Panc1 (cell line): ENCODE data around the gene ZFAND3. TPM values are rescaled to one million over a fixed set of nuclear protein-coding genes. Genes with fewer than 3 reads are reported as not detected.

ENCODE experiments used
- ATAC-seq: fragments of 200-7000 bp; cut with Tn5 transposase; 2 replicates; pipeline ENCODE4 v1.9.1; 2020; ENCODE audit warnings: mild to moderate bottlenecking, moderate library complexity
- BruUV-seq: library from RNA; stranded (reverse); fragments of 400-500 nt; replicated peaks from 2 replicates; lab custom pipeline; 2021; lab: Mats Ljungman, UMichigan
- CTCF ChIA-PET: fragments of 300-600 bp; sonication (Branson Sonifier 250); formaldehyde crosslinking; loops from one replicate; lab custom pipeline; 2022; ENCODE audit warnings: antibody characterized with exemption; lab: Charles Lee
- POLR2A ChIA-PET: fragments of 300-600 bp; sonication (Branson Sonifier 250); formaldehyde crosslinking; loops from one replicate; lab custom pipeline; 2022; ENCODE audit warnings: antibody characterized with exemption; lab: Charles Lee
- DNase-seq: peaks from one replicate; pipeline ENCODE4 v3.0.0-alpha.2; 2010; ENCODE audit warnings: low read depth, low spot score
- H3K27ac ChIP-seq: 2 replicates; pipeline ENCODE4 v1.5.1; 2011; ENCODE audit warnings: mild to moderate bottlenecking, low read length, inconsistent platforms
- H3K27me3 ChIP-seq: fragments of 200-500 bp; sonication (Bioruptor generic); 2 replicates; pipeline ENCODE4 v1.6.0; 2014; ENCODE audit warnings: low read length, inconsistent platforms; ENCODE audit not compliant: control insufficient read depth, insufficient read depth
- H3K36me3 ChIP-seq: fragments of 200-500 bp; sonication (Bioruptor generic); 2 replicates; pipeline ENCODE4 v1.5.1; 2014; ENCODE audit warnings: inconsistent platforms, mild to moderate bottlenecking, low read length, moderate library complexity; ENCODE audit not compliant: control insufficient read depth, insufficient read depth
- H3K4me1 ChIP-seq: 2 replicates; pipeline ENCODE4 v1.5.1; 2011; ENCODE audit warnings: inconsistent platforms, mild to moderate bottlenecking, low read length, moderate library complexity; ENCODE audit not compliant: control insufficient read depth, insufficient read depth
- H3K4me3 ChIP-seq, 2 experiments: 2 replicates each; pipeline ENCODE4 v1.5.1; 2011 to 2012; ENCODE audit warnings: low read depth in 2 of 2, low read length in 2 of 2, mild to moderate bottlenecking in 2 of 2, inconsistent platforms in 1 of 2, moderate library complexity in 1 of 2
- H3K9me3 ChIP-seq: fragments of 200-500 bp; sonication (Bioruptor generic); 2 replicates; pipeline ENCODE4 v1.5.1; 2014; ENCODE audit warnings: low read depth, mild to moderate bottlenecking, inconsistent platforms, low read length, moderate library complexity; ENCODE audit not compliant: control insufficient read depth, insufficient read depth
- POLR2AphosphoS5 ChIP-seq: IDR thresholded peaks from 2 replicates; pipeline ENCODE4 v1.6.1; 2012; ENCODE audit warnings: mild to moderate bottlenecking, low read depth, low read length, moderate library complexity
- SIN3A ChIP-seq: IDR thresholded peaks from 2 replicates; pipeline ENCODE4 v1.6.1; 2012; ENCODE audit warnings: low read depth, mild to moderate bottlenecking, low read length, moderate library complexity, borderline replicate concordance; ENCODE audit not compliant: insufficient read depth
- TCF7L2 ChIP-seq: IDR thresholded peaks from 2 replicates; pipeline ENCODE4 v1.6.1; 2011; ENCODE audit warnings: mild to moderate bottlenecking, low read depth, low read length, inconsistent platforms
- in situ Hi-C: cut with HindIII; loops from 2 replicates; pipeline ENCODE4 v1.10.0; 2016; ENCODE audit warnings: low sequenced_read_pairs, low pct_unique_long_range_greater_than_20kb
- intact Hi-C: fragments of 100-400 bp; cut with micrococcal nuclease; formaldehyde crosslinking; loops from one replicate; pipeline ENCODE4 v1.10.0; 2022; ENCODE audit not compliant: unreplicated experiment
- total RNA-seq: library from RNA; stranded (reverse); gene quantifications from one replicate; pipeline ENCODE4 v1.2.1, GENCODE V29; 2021; ENCODE audit not compliant: unreplicated experiment
- TF ChIP-seq, protein P1 (sequence below): fragments of 450-650 bp; IDR thresholded peaks from 2 replicates; pipeline ENCODE4 v1.5.1; 2017; ENCODE audit warnings: mild to moderate bottlenecking
- TF ChIP-seq, protein P2 (sequence below), 2 experiments: IDR thresholded peaks; 2 replicates each; pipeline ENCODE4 v1.6.1; 2011 to 2012; ENCODE audit warnings: low read depth in 2 of 2, control low read depth in 1 of 2, low read length in 1 of 2, mild to moderate bottlenecking in 1 of 2, moderate library complexity in 1 of 2; ENCODE audit not compliant: insufficient read depth in 1 of 2

ZFAND3 gene
- total RNA-seq, 1 experiment from 2014 or later: 95.9 TPM

- DNase-seq (no peak), ATAC-seq (no peak)
- no peak overlapping the region for H3K27ac ChIP-seq
- no peaks in the 10 kb centered on the region for H3K27me3 ChIP-seq
- intact Hi-C loops (no loop called here), in situ Hi-C loops (no loop called here)
- no peaks in the 10 kb centered on the region for H3K9me3 ChIP-seq
- TF ChIP-seq POLR2AphosphoS5 (no peak), TCF7L2 (no peak), SIN3A (no peak)
- TF ChIP-seq, protein P1, sequence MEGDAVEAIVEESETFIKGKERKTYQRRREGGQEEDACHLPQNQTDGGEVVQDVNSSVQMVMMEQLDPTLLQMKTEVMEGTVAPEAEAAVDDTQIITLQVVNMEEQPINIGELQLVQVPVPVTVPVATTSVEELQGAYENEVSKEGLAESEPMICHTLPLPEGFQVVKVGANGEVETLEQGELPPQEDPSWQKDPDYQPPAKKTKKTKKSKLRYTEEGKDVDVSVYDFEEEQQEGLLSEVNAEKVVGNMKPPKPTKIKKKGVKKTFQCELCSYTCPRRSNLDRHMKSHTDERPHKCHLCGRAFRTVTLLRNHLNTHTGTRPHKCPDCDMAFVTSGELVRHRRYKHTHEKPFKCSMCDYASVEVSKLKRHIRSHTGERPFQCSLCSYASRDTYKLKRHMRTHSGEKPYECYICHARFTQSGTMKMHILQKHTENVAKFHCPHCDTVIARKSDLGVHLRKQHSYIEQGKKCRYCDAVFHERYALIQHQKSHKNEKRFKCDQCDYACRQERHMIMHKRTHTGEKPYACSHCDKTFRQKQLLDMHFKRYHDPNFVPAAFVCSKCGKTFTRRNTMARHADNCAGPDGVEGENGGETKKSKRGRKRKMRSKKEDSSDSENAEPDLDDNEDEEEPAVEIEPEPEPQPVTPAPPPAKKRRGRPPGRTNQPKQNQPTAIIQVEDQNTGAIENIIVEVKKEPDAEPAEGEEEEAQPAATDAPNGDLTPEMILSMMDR: no peak
- TF ChIP-seq, protein P2, sequence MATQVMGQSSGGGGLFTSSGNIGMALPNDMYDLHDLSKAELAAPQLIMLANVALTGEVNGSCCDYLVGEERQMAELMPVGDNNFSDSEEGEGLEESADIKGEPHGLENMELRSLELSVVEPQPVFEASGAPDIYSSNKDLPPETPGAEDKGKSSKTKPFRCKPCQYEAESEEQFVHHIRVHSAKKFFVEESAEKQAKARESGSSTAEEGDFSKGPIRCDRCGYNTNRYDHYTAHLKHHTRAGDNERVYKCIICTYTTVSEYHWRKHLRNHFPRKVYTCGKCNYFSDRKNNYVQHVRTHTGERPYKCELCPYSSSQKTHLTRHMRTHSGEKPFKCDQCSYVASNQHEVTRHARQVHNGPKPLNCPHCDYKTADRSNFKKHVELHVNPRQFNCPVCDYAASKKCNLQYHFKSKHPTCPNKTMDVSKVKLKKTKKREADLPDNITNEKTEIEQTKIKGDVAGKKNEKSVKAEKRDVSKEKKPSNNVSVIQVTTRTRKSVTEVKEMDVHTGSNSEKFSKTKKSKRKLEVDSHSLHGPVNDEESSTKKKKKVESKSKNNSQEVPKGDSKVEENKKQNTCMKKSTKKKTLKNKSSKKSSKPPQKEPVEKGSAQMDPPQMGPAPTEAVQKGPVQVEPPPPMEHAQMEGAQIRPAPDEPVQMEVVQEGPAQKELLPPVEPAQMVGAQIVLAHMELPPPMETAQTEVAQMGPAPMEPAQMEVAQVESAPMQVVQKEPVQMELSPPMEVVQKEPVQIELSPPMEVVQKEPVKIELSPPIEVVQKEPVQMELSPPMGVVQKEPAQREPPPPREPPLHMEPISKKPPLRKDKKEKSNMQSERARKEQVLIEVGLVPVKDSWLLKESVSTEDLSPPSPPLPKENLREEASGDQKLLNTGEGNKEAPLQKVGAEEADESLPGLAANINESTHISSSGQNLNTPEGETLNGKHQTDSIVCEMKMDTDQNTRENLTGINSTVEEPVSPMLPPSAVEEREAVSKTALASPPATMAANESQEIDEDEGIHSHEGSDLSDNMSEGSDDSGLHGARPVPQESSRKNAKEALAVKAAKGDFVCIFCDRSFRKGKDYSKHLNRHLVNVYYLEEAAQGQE (IDR thresholded peaks at IDR 0.05; ENCODE audit: insufficient read depth in 1 of 2, low read depth in 2 of 2, low read length in 1 of 2): no peak
- BruUV-seq: no TSS peak
- ChIA-PET CTCF (no interaction called here), POLR2A (no interaction called here)
- H3K4me1 ChIP-seq: peaks cover 46% of the 10 kb centered on the region
- H3K36me3 ChIP-seq: no peaks in the 10 kb centered on the region
- no peak overlapping the region for H3K4me3 ChIP-seq
Measured at GRCh38 chr6:37987559-37987958, 168.0 kb downstream of the ZFAND3 start.

- TF ChIP-seq, protein P2 (IDR thresholded peaks at IDR 0.05; ENCODE audit: insufficient read depth in 1 of 2, low read depth in 2 of 2, low read length in 1 of 2): no peak
- TF ChIP-seq TCF7L2 (no peak), SIN3A (no peak), POLR2AphosphoS5 (no peak)
- TF ChIP-seq, protein P1: no peak
- no TSS peak for BruUV-seq
- DNase-seq (no peak), ATAC-seq (no peak)
- ChIA-PET CTCF (no interaction called here), POLR2A (no interaction called here)
- Histone ChIP-seq H3K36me3 (no peaks in the 10 kb centered on the region), H3K4me3 (no peak overlapping the region), H3K4me1 (peaks cover 46% of the 10 kb centered on the region), H3K27me3 (no peaks in the 10 kb centered on the region), H3K27ac (no peak overlapping the region), H3K9me3 (no peaks in the 10 kb centered on the region)
- in situ Hi-C loops (no loop called here), intact Hi-C loops (no loop called here)
Measured at GRCh38 chr6:37988127-37988526, 168.6 kb downstream of the ZFAND3 start.
